Activated T-helper 2 cell treated with anti-CD3 and anti-CD28 coated beads, Interferon-gamma antibody, Interleukin-2, Interleukin-4, amounts not matched to agents 10 μg/mL and 5 μg/mL and 100 μg/mL, durations not matched to agents 14 hours and 24 hours and 36 hours (primary cell): ENCODE results near the gene SLC35D2. TPM values are rescaled to one million over a fixed set of nuclear protein-coding genes. Genes with fewer than 3 reads are reported as not detected.
"Not testable (repeated sequence)": the region's sequence is repeated elsewhere in the genome, so short reads cannot be mapped to it uniquely, and the experiment has no call there.

Experiments used
- DNase-seq: peaks from one replicate; pipeline ENCODE4 v3.0.0; 2021; ENCODE audit warnings: low spot score
- H3K27ac Mint-ChIP-seq: one replicate; pipeline ENCODE4 v1.8.0; 2021; ENCODE audit warnings: mixed read lengths
- H3K27me3 Mint-ChIP-seq: one replicate; pipeline ENCODE4 v1.8.0; 2021; ENCODE audit warnings: low read depth, mixed read lengths
- H3K36me3 Mint-ChIP-seq: one replicate; pipeline ENCODE4 v1.8.0; 2021; ENCODE audit warnings: low read depth, mixed read lengths
- H3K4me1 Mint-ChIP-seq: one replicate; pipeline ENCODE4 v1.8.0; 2021; ENCODE audit warnings: low read depth, mixed read lengths
- H3K4me3 Mint-ChIP-seq: one replicate; pipeline ENCODE4 v1.8.0; 2021; ENCODE audit warnings: low read depth, mild to moderate bottlenecking, moderate library complexity, mixed read lengths
- H3K9me3 Mint-ChIP-seq: one replicate; pipeline ENCODE4 v1.8.0; 2021; ENCODE audit warnings: mixed read lengths
- intact Hi-C: fragments of 100-400 bp; cut with micrococcal nuclease; formaldehyde crosslinking; loops from one replicate; pipeline ENCODE4 v1.15.1; 2023
- total RNA-seq: library from RNA; stranded (reverse); gene quantifications from 2 replicates; pipeline ENCODE4 v1.2.3, GENCODE V29; 2022

The SLC35D2 gene
- total RNA-seq, 1 donor from 2014 or later: 8.0 TPM

- Mint-ChIP-seq H3K27ac (no peak overlapping the region), H3K27me3 (no peaks in the 10 kb centered on the region), H3K4me3 (no peak overlapping the region), H3K36me3 (no peaks in the 10 kb centered on the region), H3K4me1 (no peaks in the 10 kb centered on the region), H3K9me3 (no peaks in the 10 kb centered on the region)
- no peak for DNase-seq
- intact Hi-C loops: no loop called here
Observed at GRCh38 chr9:96363175-96363967, 20.1 kb downstream of the SLC35D2 start.

- H3K9me3 Mint-ChIP-seq, H3K4me1 Mint-ChIP-seq, H3K27me3 Mint-ChIP-seq, intact Hi-C loops, H3K36me3 Mint-ChIP-seq, DNase-seq, H3K27ac Mint-ChIP-seq, H3K4me3 Mint-ChIP-seq: not testable (repeated sequence)
Observed at GRCh38 chr9:96362119-96362518, 21.4 kb downstream of the SLC35D2 start.

DNA sequence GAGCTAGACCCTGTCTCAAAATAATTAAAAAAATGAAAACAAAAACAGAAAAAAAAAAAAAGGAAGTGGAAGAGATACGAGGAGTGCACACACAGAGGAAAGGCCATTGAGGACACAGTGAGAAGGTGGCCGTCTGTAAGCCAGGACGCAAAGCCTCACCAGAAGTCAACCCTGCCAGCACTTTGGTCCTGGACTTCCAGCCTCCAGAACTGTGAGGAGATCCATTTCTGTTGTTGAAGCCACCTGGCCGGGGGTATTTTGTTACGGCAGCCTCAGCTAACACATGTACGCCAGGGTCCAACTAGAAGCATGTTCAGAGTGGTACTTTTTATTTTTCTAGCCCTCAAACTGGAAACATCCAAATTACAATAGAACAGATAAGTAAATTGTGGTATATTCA lies 21.8 kb downstream of the SLC35D2 start:
- Mint-ChIP-seq H3K36me3 (no peaks in the 10 kb centered on the region), H3K27me3 (no peaks in the 10 kb centered on the region), H3K9me3 (no peaks in the 10 kb centered on the region), H3K4me3 (no peak overlapping the region), H3K4me1 (no peaks in the 10 kb centered on the region), H3K27ac (no peak overlapping the region)
- DNase-seq: no peak
- intact Hi-C loops: no loop called here

GRCh38 chr9:96360976-96361375 lies 22.5 kb downstream of the SLC35D2 start:
- DNase-seq: no peak
- H3K4me1 Mint-ChIP-seq: no peaks in the 10 kb centered on the region
- no peaks in the 10 kb centered on the region for H3K27me3 Mint-ChIP-seq
- no peak overlapping the region for H3K27ac Mint-ChIP-seq
- intact Hi-C loops: no loop called here
- no peaks in the 10 kb centered on the region for H3K36me3 Mint-ChIP-seq
- no peaks in the 10 kb centered on the region for H3K9me3 Mint-ChIP-seq
- H3K4me3 Mint-ChIP-seq: no peak overlapping the region

GRCh38 chr9:96360523-96360922 lies 23.0 kb downstream of the SLC35D2 start:
- H3K27ac Mint-ChIP-seq, intact Hi-C loops, H3K4me3 Mint-ChIP-seq, DNase-seq, H3K4me1 Mint-ChIP-seq, H3K9me3 Mint-ChIP-seq, H3K27me3 Mint-ChIP-seq, H3K36me3 Mint-ChIP-seq: not testable (repeated sequence)

GRCh38 chr9:96350866-96351265 lies 32.6 kb downstream of the SLC35D2 start:
- intact Hi-C loops: no loop called here
- H3K4me1 Mint-ChIP-seq: no peaks in the 10 kb centered on the region

GRCh38 chr9:96348261-96348660 lies 35.2 kb downstream of the SLC35D2 start:
- no peak overlapping the region for H3K27ac Mint-ChIP-seq
- no peaks in the 10 kb centered on the region for H3K36me3 Mint-ChIP-seq
- DNase-seq: no peak
- H3K4me3 Mint-ChIP-seq: no peak overlapping the region
- no peaks in the 10 kb centered on the region for H3K4me1 Mint-ChIP-seq
- intact Hi-C loops: no loop called here
- no peaks in the 10 kb centered on the region for H3K27me3 Mint-ChIP-seq
- no peaks in the 10 kb centered on the region for H3K9me3 Mint-ChIP-seq

More at GRCh38 chr9:96350866-96351265, 32.6 kb downstream of the SLC35D2 start:
- no peak for DNase-seq
- H3K4me3 Mint-ChIP-seq: no peak overlapping the region
- H3K9me3 Mint-ChIP-seq: no peaks in the 10 kb centered on the region
- H3K27ac Mint-ChIP-seq: no peak overlapping the region
- H3K36me3 Mint-ChIP-seq: no peaks in the 10 kb centered on the region
- H3K27me3 Mint-ChIP-seq: no peaks in the 10 kb centered on the region

DNA sequence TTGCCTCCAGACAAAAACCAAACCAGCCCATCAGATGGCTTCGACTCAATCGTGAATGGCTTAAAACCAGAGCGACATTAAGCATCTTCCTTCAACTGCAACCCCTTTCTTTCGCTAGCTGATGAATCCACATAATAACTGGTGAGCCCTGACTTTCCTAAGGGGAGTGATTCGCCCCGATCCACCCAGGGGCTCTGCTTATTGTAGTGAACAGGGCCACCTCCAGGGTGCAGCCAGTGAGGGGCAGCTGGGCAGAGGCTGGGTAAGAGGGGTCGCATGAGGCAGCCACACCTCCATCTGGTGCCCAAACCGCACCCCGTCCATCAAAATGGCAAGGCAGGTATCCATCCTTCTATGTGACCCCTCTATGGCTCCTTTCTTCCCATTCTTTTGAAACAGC lies 38.0 kb downstream of the SLC35D2 start:
- Mint-ChIP-seq H3K27me3 (no peaks in the 10 kb centered on the region), H3K36me3 (no peaks in the 10 kb centered on the region), H3K9me3 (no peaks in the 10 kb centered on the region), H3K27ac (no peak overlapping the region), H3K4me3 (no peak overlapping the region), H3K4me1 (no peaks in the 10 kb centered on the region)
- DNase-seq: no peak
- intact Hi-C loops: no loop called here

DNA sequence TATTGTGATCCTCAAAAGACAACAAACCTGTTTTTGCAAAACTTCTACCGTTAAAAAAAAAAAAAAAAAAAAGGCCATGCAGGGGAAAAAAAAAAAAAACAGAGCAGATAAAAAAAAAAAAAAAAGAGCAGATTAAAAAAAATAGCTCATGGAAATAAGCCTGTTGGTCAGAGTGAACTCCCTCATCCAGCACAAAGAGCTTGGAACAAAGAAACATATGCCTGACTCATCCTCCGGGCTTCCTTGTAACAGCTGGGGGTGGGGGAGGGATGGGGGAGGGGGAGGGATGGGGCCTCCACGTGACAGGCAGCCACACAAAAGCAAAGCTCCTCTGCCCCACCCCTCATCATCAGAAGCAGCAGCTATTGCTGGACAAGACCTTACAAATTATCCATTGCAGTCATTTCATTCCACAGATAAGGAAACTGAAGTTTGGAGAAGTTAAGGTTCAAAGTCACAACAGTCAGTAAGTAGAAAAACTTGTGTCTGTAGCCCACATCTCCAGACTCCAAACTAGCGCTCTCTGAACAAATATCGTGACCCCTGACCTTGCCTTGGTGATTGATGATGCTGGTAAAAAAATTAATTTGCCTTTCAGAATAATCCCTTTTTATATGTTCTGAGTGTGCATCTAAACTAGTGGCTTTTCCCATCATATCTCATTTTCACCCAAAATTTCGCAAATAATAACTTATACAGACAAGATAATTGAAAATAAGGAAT lies 38.9 kb downstream of the SLC35D2 start:
- peaks cover 5% of the 10 kb centered on the region for H3K4me1 Mint-ChIP-seq
- no peak overlapping the region for H3K4me3 Mint-ChIP-seq
- H3K27ac Mint-ChIP-seq: no peak overlapping the region
- H3K9me3 Mint-ChIP-seq: no peaks in the 10 kb centered on the region
- H3K27me3 Mint-ChIP-seq: no peaks in the 10 kb centered on the region
- DNase-seq: no peak
- intact Hi-C loops: no loop called here
- no peaks in the 10 kb centered on the region for H3K36me3 Mint-ChIP-seq

- Mint-ChIP-seq H3K4me3 (no peak overlapping the region), H3K4me1 (peaks cover 5% of the 10 kb centered on the region), H3K36me3 (no peaks in the 10 kb centered on the region), H3K27me3 (no peaks in the 10 kb centered on the region), H3K27ac (no peak overlapping the region), H3K9me3 (no peaks in the 10 kb centered on the region)
- intact Hi-C loops: no loop called here
- DNase-seq: no peak
Observed at GRCh38 chr9:96343515-96344360, 39.8 kb downstream of the SLC35D2 start.

GRCh38 chr9:96342571-96343245 lies 40.8 kb downstream of the SLC35D2 start:
- H3K4me1 Mint-ChIP-seq: peaks cover 5% of the 10 kb centered on the region
- no peak for DNase-seq
- H3K9me3 Mint-ChIP-seq: no peaks in the 10 kb centered on the region
- H3K36me3 Mint-ChIP-seq: no peaks in the 10 kb centered on the region
- intact Hi-C loops: no loop called here
- H3K27ac Mint-ChIP-seq: no peak overlapping the region
- no peaks in the 10 kb centered on the region for H3K27me3 Mint-ChIP-seq
- no peak overlapping the region for H3K4me3 Mint-ChIP-seq

GRCh38 chr9:96340707-96341106 lies 42.8 kb downstream of the SLC35D2 start:
- no peaks in the 10 kb centered on the region for H3K27me3 Mint-ChIP-seq
- H3K4me1 Mint-ChIP-seq: peaks cover 5% of the 10 kb centered on the region
- H3K9me3 Mint-ChIP-seq: no peaks in the 10 kb centered on the region
- intact Hi-C loops: no loop called here
- no peaks in the 10 kb centered on the region for H3K36me3 Mint-ChIP-seq
- no peak overlapping the region for H3K27ac Mint-ChIP-seq
- no peak overlapping the region for H3K4me3 Mint-ChIP-seq
- DNase-seq: no peak
